K562 (cell line): ENCODE measurements around the gene MFSD6.

Experiments used
- POLR2A ChIP-seq: fragments of 450-650 bp; conservative IDR thresholded peaks from 2 replicates; pipeline ENCODE4 v1.6.1; 2016
- RCOR1 ChIP-seq, 2 experiments: IDR thresholded peaks; 2 replicates each; pipeline ENCODE4 v1.6.1; 2012; ENCODE audit warnings: low read depth in 2 of 2, low read length in 2 of 2, borderline replicate concordance in 1 of 2, improper control_type of control experiment in 1 of 2
- TF ChIP-seq, protein P1 (sequence below): sonication (generic); formaldehyde crosslinking; IDR thresholded peaks from 2 replicates; pipeline ENCODE4 v1.9.0; 2022; ENCODE audit warnings: mild to moderate bottlenecking, missing genetic modification reagents

DNA sequence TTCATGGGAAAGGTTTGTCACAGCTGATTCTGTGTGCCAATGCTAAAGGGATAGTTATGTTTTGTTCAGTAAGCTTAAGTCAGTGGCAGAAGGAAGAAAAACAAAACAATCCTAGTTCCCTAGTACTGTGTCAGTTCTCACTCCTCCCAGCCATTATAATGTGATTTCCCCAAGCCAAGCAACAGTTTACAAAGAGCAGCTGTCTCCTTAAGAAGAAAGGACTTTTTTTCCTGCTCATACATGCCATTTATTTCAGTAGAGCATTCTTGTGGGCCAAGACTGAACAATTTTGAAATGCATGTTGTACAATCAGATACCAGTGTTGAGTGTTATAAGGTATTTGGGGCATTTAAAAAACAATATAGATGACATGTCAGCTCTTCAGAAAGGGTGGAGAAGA, 74.3 kb downstream of the MFSD6 start:
- TF ChIP-seq RCOR1 (IDR thresholded peaks at IDR 0.05; ENCODE audit: borderline replicate concordance in 1 of 2, low read depth in 2 of 2, low read length in 2 of 2) (no peak), POLR2A (no peak)
- TF ChIP-seq, protein P1, sequence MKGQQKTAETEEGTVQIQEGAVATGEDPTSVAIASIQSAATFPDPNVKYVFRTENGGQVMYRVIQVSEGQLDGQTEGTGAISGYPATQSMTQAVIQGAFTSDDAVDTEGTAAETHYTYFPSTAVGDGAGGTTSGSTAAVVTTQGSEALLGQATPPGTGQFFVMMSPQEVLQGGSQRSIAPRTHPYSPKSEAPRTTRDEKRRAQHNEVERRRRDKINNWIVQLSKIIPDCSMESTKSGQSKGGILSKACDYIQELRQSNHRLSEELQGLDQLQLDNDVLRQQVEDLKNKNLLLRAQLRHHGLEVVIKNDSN (CRISPR knock-in tag), result no peak
